HPDE6-E6E7 (cell line): ENCODE measurements around the gene LETM1.

Experiments used
- DNase-seq: peaks from one replicate; pipeline ENCODE4 v3.0.0; 2011; ENCODE audit warnings: missing footprints; ENCODE audit errors: extremely low spot score

Gene LETM1

GRCh38 chr4:1795299-1796195, 60.4 kb downstream of the LETM1 start:
- no peak for DNase-seq

GRCh38 chr4:1794809-1795298, 61.1 kb downstream of the LETM1 start:
- no peak for DNase-seq

GRCh38 chr4:1793940-1794808, 61.8 kb downstream of the LETM1 start:
- no peak for DNase-seq

GRCh38 chr4:1793496-1793840, 62.5 kb downstream of the LETM1 start:
- no peak for DNase-seq

- DNase-seq = peak; percentile 63
These were observed 63.0 kb downstream of the LETM1 start, which contains the start of gene FGFR3 for GRCh38 chr4:1792832-1793495. FGFR3 (plus strand) TSS chr4:1793293; CDS start chr4:1793935, 642 bp downstream.

- DNase-seq = no peak
These were observed 63.7 kb downstream of the LETM1 start for GRCh38 chr4:1792158-1792831.

GRCh38 chr4:1790005-1790404, 66.0 kb downstream of the LETM1 start:
- no peak for DNase-seq

- peak; percentile 78 for DNase-seq
These were observed 66.4 kb downstream of the LETM1 start for GRCh38 chr4:1789552-1789951.

- no peak for DNase-seq
These were observed 67.5 kb downstream of the LETM1 start for GRCh38 chr4:1788254-1788973.

GRCh38 chr4:1787411-1788077, 68.4 kb downstream of the LETM1 start:
- no peak for DNase-seq

- DNase-seq = no peak
These were observed 69.2 kb downstream of the LETM1 start for GRCh38 chr4:1786544-1787362.

GRCh38 chr4:1785592-1785991, 70.4 kb downstream of the LETM1 start:
- no peak for DNase-seq

- DNase-seq = no peak
These were observed 71.0 kb downstream of the LETM1 start for GRCh38 chr4:1784789-1785591.

- no peak for DNase-seq
These were observed 71.6 kb downstream of the LETM1 start for GRCh38 chr4:1784395-1784788.

- DNase-seq = no peak
These were observed 72.0 kb downstream of the LETM1 start for GRCh38 chr4:1783970-1784369.

GRCh38 chr4:1783015-1783414, 72.9 kb downstream of the LETM1 start:
- no peak for DNase-seq

GRCh38 chr4:1780435-1780834, 75.5 kb downstream of the LETM1 start:
- no peak for DNase-seq

GRCh38 chr4:1779588-1780382, 76.2 kb downstream of the LETM1 start:
- no peak for DNase-seq
